HUES64 (cell line): ENCODE data around the gene AMOT.

Experiments used
- H3K27ac ChIP-seq: 2 replicates; pipeline ENCODE4 v1.7.0; 2013; ENCODE audit warnings: low read depth, low read length, inconsistent platforms
- H3K27me3 ChIP-seq: 2 replicates; pipeline ENCODE4 v1.6.1; 2013; ENCODE audit warnings: mild to moderate bottlenecking, low read length; ENCODE audit not compliant: insufficient read depth
- H3K36me3 ChIP-seq: 2 replicates; pipeline ENCODE4 v1.6.1; 2013; ENCODE audit warnings: mild to moderate bottlenecking, low read length; ENCODE audit not compliant: insufficient read depth
- H3K4me1 ChIP-seq: 2 replicates; pipeline ENCODE4 v1.6.1; 2013; ENCODE audit warnings: mild to moderate bottlenecking, low read length, moderate library complexity; ENCODE audit not compliant: insufficient read depth
- H3K4me3 ChIP-seq: 2 replicates; pipeline ENCODE4 v1.5.1; 2013; ENCODE audit warnings: mild to moderate bottlenecking, low read length, moderate library complexity
- H3K9ac ChIP-seq: 2 replicates; pipeline ENCODE4 v1.6.1; 2013; ENCODE audit warnings: mild to moderate bottlenecking, low read depth, low read length
- H3K9me3 ChIP-seq: 2 replicates; pipeline ENCODE4 v1.6.1; 2013; ENCODE audit warnings: low read depth, low read length; ENCODE audit not compliant: insufficient read depth
- WGBS: fragments of 150-250, 120-280 bp; methylation state at CpG from one replicate; pipeline ENCODE4 v1.1.7; 2013; ENCODE audit warnings: missing lambda C conversion rate; 5-methylcytosine and 5-hydroxymethylcytosine counted together

AMOT gene

GRCh38 chrX:112800971-112801775 is 39.5 kb downstream of the AMOT start:
- H3K27ac ChIP-seq = no peak overlapping the region
- WGBS = 81% methylated on average over 12 of the region's 12 CpGs
- H3K4me3 ChIP-seq = no peak overlapping the region
- H3K36me3 ChIP-seq = no peaks in the 10 kb centered on the region; the same call in 1 of the 2 replicates
- no peak overlapping the region for H3K9ac ChIP-seq
- no peaks in the 10 kb centered on the region for H3K4me1 ChIP-seq
- H3K9me3 ChIP-seq = no peaks in the 10 kb centered on the region
- H3K27me3 ChIP-seq = no peaks in the 10 kb centered on the region

- no CpG with 5 or more reads among the region's 1 CpG for WGBS
Observed at GRCh38 chrX:112799425-112799824, 41.2 kb downstream of the AMOT start.

GRCh38 chrX:112798736-112799135 is 41.9 kb downstream of the AMOT start:
- Histone ChIP-seq H3K27ac (no peak overlapping the region), H3K36me3 (no peaks in the 10 kb centered on the region), H3K4me3 (no peak overlapping the region), H3K27me3 (no peaks in the 10 kb centered on the region), H3K9ac (no peak overlapping the region), H3K4me1 (no peaks in the 10 kb centered on the region), H3K9me3 (no peaks in the 10 kb centered on the region)
- WGBS = no CpG with 5 or more reads among the region's 2 CpGs

More at GRCh38 chrX:112799425-112799824, 41.2 kb downstream of the AMOT start:
- H3K27me3 ChIP-seq = no peaks in the 10 kb centered on the region
- H3K4me3 ChIP-seq = no peak overlapping the region
- H3K9me3 ChIP-seq = no peaks in the 10 kb centered on the region
- no peaks in the 10 kb centered on the region; the same call in 1 of the 2 replicates for H3K36me3 ChIP-seq
- no peak overlapping the region for H3K27ac ChIP-seq
- no peaks in the 10 kb centered on the region for H3K4me1 ChIP-seq
- H3K9ac ChIP-seq = no peak overlapping the region

GRCh38 chrX:112789931-112790330 is 50.7 kb downstream of the AMOT start:
- Histone ChIP-seq H3K4me1 (no peaks in the 10 kb centered on the region), H3K9me3 (no peaks in the 10 kb centered on the region), H3K9ac (no peak overlapping the region), H3K36me3 (no peaks in the 10 kb centered on the region), H3K27ac (no peak overlapping the region), H3K27me3 (no peaks in the 10 kb centered on the region), H3K4me3 (no peak overlapping the region)
- WGBS = 94% methylated on average over 4 of the region's 4 CpGs

GRCh38 chrX:112786076-112786475 is 54.6 kb downstream of the AMOT start:
- H3K9me3 ChIP-seq = no peaks in the 10 kb centered on the region
- H3K27ac ChIP-seq = no peak overlapping the region
- 100% methylated on average over 1 of the region's 2 CpGs for WGBS
- no peak overlapping the region for H3K4me3 ChIP-seq
- H3K27me3 ChIP-seq = no peaks in the 10 kb centered on the region
- no peak overlapping the region for H3K9ac ChIP-seq
- H3K4me1 ChIP-seq = no peaks in the 10 kb centered on the region
- no peaks in the 10 kb centered on the region for H3K36me3 ChIP-seq

GRCh38 chrX:112785344-112785743 is 55.3 kb downstream of the AMOT start:
- Histone ChIP-seq H3K27ac (no peak overlapping the region), H3K4me3 (no peak overlapping the region), H3K36me3 (no peaks in the 10 kb centered on the region), H3K27me3 (no peaks in the 10 kb centered on the region), H3K9ac (no peak overlapping the region), H3K9me3 (no peaks in the 10 kb centered on the region), H3K4me1 (no peaks in the 10 kb centered on the region)
- 90% methylated on average over 4 of the region's 5 CpGs for WGBS

- Histone ChIP-seq H3K36me3 (no peaks in the 10 kb centered on the region), H3K4me3 (no peak overlapping the region), H3K9me3 (no peaks in the 10 kb centered on the region), H3K9ac (no peak overlapping the region), H3K4me1 (no peaks in the 10 kb centered on the region), H3K27me3 (no peaks in the 10 kb centered on the region), H3K27ac (no peak overlapping the region)
- WGBS = 96% methylated on average over 3 of the region's 3 CpGs
Observed at GRCh38 chrX:112784692-112785091, 55.9 kb downstream of the AMOT start.

- no peaks in the 10 kb centered on the region for H3K36me3 ChIP-seq
- no peak overlapping the region for H3K4me3 ChIP-seq
- 94% methylated on average over 9 of the region's 9 CpGs for WGBS
- no peaks in the 10 kb centered on the region for H3K27me3 ChIP-seq
- H3K9ac ChIP-seq = no peak overlapping the region
- no peaks in the 10 kb centered on the region for H3K9me3 ChIP-seq
- H3K27ac ChIP-seq = no peak overlapping the region
- no peaks in the 10 kb centered on the region for H3K4me1 ChIP-seq
Observed at GRCh38 chrX:112779139-112779538, 61.5 kb downstream of the AMOT start.

GRCh38 chrX:112774651-112775293 is 65.9 kb downstream of the AMOT start:
- H3K9ac ChIP-seq = no peak overlapping the region
- H3K27ac ChIP-seq = no peak overlapping the region
- no peaks in the 10 kb centered on the region for H3K36me3 ChIP-seq
- H3K4me1 ChIP-seq = no peaks in the 10 kb centered on the region
- no peak overlapping the region for H3K4me3 ChIP-seq
- H3K9me3 ChIP-seq = no peaks in the 10 kb centered on the region
- WGBS = 97% methylated on average over 9 of the region's 10 CpGs
- no peaks in the 10 kb centered on the region for H3K27me3 ChIP-seq

GRCh38 chrX:112774142-112774541 is 66.5 kb downstream of the AMOT start:
- Histone ChIP-seq H3K4me3 (no peak overlapping the region), H3K27me3 (no peaks in the 10 kb centered on the region), H3K36me3 (no peaks in the 10 kb centered on the region), H3K9me3 (no peaks in the 10 kb centered on the region), H3K4me1 (no peaks in the 10 kb centered on the region), H3K9ac (no peak overlapping the region), H3K27ac (no peak overlapping the region)
- 96% methylated on average over 2 of the region's 4 CpGs for WGBS

- H3K9me3 ChIP-seq = no peaks in the 10 kb centered on the region
- no peaks in the 10 kb centered on the region for H3K27me3 ChIP-seq
- no peaks in the 10 kb centered on the region for H3K4me1 ChIP-seq
- no peaks in the 10 kb centered on the region for H3K36me3 ChIP-seq
- no peak overlapping the region for H3K4me3 ChIP-seq
- no peak overlapping the region for H3K27ac ChIP-seq
- no peak overlapping the region for H3K9ac ChIP-seq
- WGBS = 98% methylated on average over 3 of the region's 3 CpGs
Observed at GRCh38 chrX:112769034-112769433, 71.6 kb downstream of the AMOT start.
